ENCODE results near the gene AP2S1.
"Not testable (repeated sequence)": the region's sequence is repeated elsewhere in the genome, so short reads cannot be mapped to it uniquely, and the experiment has no call there.

AP2S1 gene

DNA sequence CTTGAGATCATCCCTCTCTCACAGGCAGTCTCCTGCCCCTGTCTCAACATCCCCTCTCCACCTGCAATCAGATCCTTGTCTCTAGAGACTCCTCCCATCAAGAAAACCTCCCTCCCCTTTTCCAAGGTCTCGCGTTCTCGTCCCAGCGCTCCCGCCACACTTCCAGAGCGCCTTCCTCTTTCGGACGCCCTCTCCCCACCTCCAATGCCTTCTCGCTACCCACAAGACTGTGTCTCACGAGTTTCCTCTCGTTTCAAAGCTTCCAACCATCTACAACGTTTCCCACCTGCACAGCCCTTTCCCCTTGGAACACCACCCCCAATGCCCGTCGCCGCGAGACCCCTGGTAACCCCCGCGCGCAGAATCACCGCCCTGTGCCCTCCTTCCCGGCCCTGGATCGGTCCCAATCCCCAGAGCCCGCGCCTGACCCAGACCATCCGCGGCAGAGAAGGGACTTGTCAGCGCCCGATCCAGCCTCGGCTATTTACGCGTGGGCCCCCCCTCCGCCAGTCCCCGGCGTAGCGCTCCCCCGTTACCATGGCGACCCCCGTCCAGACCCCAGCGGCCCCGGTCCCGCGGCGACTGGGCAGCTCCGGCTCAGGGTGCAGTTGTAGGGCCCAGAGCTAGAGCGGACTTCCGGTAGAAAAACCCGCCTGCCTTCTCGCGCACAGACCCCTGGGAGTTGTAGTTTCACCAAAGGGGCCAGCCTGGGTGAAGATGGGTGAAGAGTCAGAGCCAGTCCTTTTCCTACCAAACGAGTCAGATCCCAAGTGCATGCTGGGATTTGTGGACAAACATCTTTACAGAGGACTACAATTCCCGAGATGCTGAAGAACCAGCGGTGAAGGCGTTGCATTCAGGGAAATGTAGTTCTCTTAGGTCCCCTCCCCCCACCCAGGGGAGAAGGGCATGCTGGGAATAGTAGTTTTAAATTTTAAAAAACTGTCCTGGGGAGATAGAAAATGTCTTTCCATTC is at the start of gene AP2S1:
Gene AP2S1 (minus strand): TSS at position 619 of the 976 bp plus-strand sequence. CDS start 80 bp downstream, at position 539.
- DNase-seq: peak; percentile 99

DNA sequence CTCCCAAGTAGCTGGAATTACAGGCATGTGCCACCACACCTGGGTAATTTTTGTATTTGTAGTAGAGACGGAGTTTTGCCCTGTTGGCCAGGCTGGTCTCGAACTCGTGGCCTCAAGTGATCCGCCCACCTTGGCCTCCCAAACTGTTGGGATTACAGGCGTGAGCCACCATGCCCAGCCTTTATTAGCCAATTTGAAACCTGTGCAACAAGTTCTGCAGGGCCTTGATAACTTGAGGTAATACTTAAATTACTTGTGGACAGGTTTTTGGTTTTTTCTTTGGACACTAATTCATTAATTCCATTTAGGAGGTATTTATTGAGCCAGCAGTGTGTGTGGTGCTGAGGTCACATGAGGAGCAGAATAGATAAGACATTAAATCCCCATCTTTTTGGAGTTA is 49.7 kb upstream of the AP2S1 start:
- no peak for DNase-seq

DNA sequence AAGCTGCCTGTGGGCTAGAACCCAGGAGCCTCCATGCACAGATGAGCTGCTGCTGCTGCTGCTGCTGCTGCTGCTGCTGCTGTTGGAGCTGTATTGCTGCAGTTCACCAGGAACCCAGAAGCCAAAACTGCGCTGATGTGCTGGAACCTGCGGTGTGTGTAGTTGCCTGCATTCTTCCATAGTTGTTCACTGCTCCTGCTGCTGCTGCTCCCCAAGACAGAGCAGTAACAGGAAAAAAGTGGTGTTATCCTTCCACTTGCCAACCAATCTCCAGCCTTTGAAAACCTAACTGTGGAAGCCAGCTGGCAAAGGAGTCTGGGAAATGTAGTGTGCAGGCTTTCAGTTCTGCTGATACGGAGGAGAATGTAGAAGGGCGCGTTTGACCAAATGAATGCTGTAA is 48.1 kb upstream of the AP2S1 start:
- no peak for DNase-seq

DNA sequence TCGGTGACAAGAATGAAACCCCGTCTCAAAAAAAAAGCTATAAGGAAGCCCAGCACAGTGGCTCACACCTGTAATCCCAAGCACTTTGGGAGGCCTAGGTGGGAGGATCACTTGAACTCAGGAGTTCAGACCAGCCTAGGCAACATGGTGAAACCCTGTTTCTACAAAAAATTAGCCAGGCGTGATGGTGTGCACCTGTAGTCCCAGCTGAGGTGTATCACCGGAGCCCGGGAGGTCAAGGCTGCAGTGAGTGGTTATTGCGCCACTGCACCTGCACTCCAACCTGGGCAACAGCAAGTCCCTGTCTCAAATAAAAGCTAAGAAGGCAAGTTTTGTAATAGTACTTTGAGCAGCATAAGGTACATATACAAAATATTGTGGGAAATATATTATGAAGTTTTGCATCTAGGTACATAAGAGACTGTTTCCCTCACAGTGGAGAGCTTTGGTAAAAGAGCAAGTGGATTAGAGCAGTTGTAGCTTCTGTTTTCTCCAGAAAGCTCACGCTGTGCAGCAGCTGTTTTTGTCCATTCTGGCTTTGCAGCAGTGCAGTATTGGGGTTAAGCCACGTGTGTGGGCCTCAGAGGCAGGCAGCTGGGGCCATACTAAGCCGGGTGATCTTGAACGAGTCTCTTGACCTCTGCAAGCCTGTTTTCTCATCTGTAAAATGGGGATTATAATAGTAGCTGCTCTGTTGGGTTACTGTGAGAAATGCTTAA is 45.6 kb upstream of the AP2S1 start:
- no peak for DNase-seq

DNA sequence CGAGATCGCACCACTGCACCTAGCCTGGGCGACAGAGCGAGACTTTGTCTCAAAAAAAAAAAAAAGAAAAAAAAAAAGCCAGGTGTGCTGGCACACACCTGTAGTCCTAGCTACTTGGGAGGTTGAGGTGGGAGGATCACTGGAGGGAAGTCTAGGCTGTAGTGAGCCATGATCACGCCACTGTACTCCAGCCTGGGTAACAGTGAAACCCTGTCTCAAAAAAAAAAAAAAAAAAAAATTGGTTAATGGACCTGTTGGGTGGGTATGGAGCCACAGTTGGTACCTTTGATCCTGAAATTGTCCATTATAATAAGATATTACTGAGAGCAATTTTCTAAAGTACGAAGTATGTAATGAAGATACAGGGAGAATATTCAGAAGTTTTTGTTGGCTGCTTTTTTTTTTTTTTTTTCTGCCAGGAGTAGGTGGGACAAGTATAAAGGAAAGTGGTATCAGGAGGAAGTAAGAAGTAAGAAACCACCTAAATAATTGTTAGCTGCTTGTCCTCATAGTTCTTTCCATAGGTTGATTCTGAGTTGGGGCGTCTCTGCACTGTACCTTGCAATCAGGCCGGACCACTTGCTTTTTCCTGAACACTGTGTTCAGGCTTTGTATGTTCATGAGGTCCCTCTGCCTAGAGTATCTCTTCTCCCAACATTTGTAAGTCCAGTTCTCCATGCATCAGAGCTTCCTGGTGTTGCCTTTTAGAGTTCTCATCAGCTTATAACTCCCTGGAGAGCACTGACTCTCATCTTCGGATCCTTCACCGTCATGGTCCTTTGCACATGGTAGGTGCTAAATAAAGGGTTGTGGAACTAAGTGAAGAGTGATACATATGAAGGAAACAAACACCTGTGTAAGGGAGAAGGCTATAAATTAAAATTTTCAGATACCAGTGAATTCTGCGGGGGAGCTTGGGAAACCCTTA is 41.9 kb upstream of the AP2S1 start:
- no peak for DNase-seq

DNA sequence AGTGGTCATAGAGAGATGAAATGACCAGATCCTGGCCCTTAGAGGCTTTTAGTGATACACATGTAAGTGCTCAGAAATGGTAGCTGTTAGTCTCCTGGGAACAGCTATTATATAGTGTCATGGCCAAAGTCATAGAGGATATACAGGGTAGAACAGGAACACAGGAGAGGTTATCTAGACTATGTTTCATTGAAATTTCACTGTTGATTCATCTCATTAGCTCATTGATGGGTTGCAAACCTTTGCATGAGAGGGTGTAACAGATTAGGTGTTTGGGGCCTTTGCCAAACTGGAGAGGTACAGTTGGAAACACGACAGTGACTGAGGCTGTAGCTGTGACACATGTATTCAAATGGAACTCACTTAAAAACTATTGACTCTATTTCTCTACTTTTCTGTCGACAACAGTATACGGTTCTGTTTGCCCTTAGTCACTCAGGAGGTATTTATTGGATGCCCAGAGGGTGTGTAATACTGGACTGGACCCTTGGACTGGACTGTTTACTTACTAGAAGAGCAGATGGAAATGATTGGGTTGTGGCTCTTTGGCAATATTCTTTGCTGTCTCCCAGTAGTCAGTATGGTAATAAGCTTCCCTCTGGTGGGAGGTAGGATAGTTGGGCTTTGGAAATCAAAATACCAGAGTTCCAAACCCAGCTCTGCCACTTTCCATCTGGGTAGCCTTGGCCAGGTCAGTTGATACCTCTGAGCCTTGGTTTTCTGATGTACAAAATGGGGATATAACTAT is 40.0 kb upstream of the AP2S1 start:
- DNase-seq: no peak

DNA sequence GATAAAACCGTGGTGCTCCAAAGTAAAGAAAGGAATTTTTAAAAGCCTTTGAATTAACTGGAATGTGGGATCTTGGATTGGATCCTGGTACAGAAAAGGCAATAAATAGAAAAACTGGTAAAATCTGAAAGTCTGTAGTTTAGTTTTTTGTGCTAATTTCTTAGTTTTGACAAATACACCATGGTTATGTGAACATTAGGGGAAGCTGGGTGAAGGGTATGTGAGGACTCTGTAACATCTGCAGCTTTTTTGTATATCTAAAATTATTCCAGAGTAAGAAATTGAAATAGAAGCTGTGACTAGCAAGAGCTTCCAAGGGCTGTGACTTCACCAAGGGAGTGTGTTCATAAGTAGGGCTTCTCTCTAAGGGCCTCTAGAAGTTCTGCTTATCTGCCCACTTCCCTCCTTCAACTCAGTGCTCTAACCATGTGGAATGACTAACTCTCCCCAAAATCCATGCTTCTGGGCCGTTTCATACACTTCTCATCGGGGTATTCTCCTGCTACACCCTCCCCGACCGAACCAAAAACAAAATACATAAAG is 36.7 kb upstream of the AP2S1 start:
- no peak for DNase-seq

DNA sequence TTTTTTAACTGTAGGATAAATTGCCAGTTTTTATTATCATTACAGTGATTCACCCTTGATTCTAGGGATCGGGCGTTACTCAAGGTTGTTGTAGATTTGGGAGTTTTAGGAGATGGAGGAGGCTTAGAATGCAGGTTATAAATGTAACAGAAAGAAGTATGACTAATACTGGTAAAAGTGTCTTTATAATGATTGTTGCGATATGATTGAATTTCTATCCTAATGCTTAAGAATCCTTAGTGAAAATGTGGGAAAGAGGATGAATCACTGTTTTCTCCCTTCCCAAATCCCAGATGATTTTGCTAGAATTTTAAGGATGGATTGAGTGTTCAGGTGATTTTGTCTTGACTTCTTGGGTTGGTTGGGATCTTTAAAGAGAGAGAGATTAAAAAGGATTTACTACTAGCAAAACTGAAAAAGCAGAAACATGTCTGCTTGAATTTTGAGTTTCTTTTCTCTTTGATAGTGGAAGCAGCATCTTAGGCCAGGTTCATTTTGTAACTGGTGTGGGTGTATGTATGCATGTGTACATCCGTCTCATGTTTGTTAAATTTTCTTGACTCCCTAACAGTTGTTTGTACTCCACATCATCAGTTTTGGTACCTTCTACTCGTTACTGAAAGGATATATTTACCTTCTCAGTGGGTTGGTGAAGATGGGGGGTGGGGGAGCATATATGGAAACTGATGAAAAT is 36.0 kb upstream of the AP2S1 start:
- DNase-seq: no peak

DNA sequence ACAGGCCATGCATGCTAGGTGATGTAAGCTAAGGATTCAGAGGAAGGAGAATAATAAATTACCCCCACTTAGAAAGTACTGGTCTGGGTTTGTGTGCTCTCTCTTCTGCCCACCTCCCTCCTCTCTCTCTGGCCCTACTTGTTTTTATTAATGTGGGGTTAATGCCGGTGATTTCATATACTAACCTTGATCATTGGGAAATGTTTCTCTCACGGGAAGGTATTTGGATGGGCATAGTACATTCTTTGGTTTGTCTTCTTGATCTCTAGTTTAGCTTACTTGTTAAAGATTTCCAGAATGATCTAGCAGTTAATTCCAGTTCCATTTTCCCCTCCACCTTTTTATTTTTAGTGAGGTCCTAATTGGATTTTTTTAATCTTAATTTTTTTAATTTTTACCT is 34.8 kb upstream of the AP2S1 start:
- no peak for DNase-seq

DNA sequence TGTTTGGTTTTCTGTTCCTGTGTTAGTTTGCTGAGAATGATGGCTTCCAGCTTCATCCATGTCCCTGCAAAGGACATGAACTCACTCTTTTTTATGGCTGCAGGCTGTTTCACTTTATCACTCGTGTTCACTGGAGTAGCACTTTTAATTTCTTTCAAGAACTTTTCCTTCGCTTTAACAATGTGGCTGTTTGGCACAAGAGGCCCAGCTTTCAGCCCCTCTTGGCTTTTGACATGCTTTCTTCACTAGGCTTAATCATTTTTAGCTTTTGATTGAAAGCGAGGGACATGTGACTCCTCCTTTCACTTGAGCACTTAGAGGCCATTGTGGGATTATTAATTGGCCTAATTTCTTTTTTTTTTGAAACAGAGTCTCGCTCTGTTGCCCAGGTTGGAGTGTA is 32.1 kb upstream of the AP2S1 start:
- not testable (repeated sequence) for DNase-seq

DNA sequence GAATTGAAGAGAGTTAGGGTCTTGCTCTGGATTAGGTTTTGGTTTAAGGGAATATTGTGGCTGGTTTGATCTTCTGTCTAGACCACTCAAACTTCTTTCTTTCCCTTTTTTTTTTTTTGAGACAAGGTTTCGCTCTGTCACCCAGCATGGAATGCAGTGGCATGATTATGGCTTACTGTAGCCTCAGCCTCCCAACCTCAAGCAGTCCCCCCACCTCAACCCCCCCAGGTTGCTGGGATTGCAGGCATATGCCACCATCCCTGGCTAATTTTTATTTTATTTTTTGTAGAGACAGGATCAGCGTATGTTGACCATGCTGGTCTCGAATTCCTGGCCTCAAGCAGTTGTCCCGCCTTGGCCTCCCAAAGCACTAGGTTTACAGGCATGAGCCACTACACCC is 31.4 kb upstream of the AP2S1 start:
- no peak for DNase-seq

DNA sequence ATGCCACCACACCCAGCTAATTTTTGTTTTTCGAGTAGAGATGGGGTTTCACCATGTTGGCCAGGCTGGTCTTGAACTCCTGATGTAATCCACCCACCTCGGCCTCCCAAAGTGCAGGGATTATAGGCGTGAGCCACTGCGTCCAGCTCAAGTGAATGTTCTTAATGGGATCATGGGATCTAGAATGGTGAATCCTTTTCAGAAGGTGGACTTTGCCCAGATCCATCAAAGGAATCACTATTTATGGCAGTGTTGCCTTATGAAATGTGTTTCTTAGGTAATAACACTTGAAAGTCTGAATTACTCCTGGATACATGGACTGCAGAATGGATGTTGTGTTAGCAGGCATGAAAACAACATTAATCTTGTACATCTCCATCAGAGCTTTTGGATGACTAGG is 30.4 kb upstream of the AP2S1 start:
- no peak for DNase-seq

DNA sequence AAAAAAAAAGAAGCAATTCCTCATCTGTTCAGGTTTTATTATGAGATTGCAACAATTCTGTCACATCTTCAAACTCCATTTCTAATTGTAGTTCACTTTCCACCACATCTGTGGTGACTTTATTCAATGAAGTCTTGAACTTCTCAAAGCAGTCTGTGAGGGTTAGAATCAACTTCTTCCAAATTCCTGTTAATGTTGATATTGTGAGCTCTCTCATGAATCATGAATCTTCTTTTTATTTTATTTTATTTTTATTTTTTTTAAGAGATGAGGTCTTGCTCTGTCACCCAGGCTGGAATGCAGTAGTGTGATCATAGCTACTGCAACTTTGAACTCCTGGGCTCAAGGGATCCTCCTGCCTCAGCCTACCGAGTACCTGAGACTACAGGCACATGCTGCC is 29.8 kb upstream of the AP2S1 start:
- DNase-seq: no peak

DNA sequence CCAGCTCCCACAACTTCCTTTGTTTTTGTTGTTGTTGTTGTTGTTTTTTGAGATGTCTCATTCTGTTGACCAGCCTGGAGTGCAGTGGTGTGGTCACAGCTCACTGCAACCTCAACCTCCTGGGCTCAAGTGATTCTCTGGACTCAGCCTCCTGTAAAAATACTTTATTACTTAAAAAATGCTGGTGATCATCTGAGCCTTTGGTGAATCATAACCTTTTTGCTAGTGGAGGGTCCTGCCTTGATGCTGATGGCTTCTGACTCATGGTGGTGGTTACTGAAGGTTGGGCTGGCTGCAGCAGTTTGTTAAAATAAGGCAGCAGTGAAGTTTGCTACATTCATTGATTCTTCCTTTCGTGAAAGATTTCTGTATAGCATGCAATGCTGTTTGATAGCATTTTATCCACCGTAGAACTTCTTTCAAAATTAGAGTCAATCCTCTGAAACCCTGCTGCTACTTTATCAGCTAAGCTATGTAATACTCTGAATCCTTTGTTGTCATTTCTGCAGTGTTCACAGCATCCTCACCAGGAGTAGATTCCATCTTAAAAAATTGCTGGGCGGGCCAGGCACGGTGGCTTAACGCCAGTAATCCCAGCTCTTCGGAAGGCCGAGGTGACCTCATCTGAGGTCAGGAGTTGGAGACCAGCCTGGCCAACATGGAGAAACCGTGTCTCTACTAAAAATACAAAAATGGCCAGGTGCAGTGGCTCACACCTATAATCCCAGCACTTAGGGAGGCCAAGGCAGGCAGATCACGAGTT is 28.1 kb upstream of the AP2S1 start:
- DNase-seq: peak; percentile 85

DNA sequence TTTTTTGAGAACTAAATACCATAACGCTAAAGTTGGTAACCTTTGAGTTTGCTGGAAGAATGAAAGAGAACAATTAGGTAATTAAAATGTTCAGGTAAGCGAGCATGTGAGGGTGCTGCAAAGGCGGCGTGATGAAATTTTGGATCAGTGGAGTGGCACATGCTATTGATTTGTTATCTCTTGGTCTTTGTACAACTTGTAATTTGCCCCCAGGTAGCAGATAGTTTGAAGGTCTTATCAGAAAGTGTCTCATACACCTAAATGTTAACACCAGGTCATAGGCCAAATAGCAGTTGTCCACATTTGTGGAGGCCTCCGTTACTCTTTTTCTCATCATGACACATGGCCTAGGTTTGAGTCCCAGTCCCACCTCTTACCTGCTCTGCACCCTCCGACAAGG is 25.0 kb upstream of the AP2S1 start:
- DNase-seq: no peak

DNA sequence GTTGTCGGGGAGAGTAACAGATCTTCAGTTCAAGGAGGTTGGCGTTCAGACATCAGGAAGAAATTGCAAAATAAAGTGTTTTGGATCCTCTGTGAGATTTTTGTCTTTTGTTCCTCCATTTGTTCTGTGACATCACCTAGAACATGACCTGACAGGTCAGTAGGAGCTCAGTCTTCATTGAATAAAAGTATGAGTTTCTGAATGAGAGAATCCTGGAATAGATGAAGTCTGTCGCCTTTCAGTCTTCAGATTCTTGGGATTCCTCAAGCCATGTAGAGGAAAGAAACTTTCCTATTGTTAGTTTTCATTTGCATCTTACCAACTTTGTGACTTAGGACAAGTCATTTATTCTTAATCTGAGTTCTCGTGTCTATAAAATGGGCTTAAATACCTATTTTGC is 24.6 kb upstream of the AP2S1 start:
- DNase-seq: peak; percentile 28

DNA sequence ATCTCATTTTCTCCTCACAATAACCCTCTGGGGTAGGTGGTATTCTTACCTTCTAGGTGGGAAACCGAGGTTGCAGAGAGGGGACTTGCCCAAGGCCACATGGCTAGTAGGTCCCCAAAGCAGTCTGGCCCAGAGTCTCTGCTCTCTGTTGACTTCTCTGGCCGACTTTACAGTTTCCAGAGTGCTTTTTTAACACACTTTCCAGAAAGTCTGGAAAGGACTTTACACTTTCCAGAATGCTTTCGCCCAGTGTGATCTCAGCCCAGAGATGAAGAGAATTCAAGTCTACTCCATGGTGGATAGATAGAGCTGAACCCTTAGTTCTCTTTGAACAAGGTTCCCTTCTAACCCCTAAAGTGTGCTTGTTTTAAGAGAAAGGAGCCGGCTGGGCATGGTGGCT is 22.3 kb upstream of the AP2S1 start:
- no peak for DNase-seq

DNA sequence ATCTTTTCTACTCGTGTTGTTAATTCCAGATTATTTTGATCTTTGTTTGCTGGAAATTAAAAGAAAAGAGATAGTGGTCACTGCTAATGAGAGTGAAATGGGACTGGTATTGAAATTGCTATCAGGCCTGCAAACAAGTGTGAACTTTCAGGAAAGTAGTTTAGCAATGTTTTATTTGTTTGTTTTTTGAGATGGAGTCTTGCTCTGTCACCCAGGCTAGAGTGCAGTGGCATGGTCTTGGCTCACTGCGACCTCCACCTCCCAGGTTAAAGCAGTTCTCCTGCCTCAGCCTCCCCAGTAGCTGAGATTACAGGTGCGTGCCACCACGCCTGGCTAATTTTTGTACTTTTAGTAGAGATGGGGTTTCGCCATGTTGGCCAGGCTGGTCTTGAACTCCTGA is 20.5 kb upstream of the AP2S1 start:
- DNase-seq: not testable (repeated sequence)

DNA sequence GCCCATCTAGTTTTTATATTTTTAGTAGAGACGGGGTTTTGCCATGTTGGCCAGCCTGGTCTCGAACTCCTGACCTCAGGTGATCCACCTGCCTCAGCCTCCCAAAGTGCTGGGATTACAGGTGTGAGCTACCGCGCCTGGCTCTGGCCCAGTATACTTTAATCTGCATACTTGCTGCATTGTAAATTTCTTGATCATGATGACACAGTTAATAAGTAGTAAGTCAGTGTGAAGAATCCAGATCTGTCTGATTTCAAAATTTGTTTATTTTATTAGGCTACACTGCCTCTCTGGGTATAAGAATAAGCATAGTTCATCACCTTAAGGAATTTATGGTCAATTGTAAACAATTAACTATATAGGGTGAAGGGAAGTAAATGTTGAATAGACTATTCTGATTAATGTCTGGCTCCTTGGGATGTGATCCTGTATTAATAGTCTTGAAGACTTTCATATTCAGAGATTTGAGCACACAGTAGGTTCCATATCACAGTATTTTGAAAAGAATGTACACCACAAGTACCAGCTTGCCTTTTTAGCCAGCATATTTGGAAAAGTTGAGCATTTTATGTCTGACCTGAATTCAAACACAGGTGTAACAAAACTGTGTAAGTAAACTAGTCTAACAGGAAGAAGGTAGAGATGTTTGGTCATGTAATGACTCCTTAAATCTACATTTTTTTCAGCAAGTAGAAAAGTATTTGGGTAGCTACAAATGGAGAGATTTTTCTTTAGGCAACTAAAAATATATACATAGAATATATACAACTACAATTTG is 17.6 kb upstream of the AP2S1 start:
- no peak for DNase-seq

DNA sequence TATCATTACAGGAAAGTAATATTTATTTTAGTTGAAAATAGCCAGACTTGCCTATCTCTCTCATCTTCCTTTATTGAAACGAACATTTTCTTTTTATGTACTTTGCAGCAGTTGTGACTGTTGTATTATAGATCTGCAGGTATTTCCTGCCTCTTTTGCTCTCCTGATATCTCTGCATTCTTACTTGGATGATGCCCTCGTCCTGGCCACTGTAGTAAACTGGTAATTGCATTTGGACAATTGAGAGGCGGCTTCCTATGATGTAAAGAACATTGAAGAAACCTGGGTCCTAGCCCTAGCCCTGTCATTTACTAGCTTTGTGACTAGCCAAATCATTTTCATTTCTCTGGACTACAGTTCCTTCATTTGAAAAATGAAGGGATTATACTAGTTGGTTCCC is 16.5 kb upstream of the AP2S1 start:
- DNase-seq: no peak
